Stimulated activated CD8-positive, alpha-beta memory T cell treated with anti-CD3 and anti-CD28 coated beads, Interleukin-7, amount 100 ng/mL, for 1 hour (primary cell): ENCODE results near the gene CORO2A.
A peak's percentile ranks its signal among the peaks of the same experiment; 100 is the strongest.
"Not testable (repeated sequence)": the region's sequence is repeated elsewhere in the genome, so short reads cannot be mapped to it uniquely, and the experiment has no call there.

Experiments used
- DNase-seq, 2 donors: peaks; one replicate each; pipeline ENCODE4 v3.0.0-alpha.2; 2020; ENCODE audit warnings: low read depth in 2 of 2

CORO2A gene

DNA sequence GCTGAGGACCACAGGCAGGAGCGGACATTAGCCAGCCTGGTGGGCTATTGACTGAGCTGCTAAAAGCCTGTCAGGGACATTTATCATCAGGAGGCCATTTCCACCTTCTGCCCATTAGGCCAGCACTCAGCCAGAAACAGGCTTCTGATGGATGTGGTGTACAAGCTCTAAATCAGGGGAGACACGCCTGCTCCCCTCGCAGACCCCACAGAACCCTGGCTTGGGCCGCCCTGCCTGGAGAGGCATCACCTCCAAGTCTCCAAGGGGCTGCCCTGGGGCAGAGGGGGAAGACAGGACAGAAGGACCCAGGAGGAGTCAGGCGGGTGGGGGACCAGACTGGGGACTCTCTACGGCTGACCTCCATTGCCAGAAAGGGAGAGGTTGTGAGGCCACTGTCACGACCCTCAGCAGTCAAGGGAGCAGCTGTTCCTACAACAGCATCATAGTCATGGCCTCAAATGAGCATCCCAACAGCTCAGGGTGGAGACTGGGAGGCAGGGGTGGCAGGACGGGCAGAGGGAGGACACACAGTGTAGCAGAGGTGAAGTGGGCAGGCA lies 49.4 kb downstream of the CORO2A start:
- no peak for DNase-seq

DNA sequence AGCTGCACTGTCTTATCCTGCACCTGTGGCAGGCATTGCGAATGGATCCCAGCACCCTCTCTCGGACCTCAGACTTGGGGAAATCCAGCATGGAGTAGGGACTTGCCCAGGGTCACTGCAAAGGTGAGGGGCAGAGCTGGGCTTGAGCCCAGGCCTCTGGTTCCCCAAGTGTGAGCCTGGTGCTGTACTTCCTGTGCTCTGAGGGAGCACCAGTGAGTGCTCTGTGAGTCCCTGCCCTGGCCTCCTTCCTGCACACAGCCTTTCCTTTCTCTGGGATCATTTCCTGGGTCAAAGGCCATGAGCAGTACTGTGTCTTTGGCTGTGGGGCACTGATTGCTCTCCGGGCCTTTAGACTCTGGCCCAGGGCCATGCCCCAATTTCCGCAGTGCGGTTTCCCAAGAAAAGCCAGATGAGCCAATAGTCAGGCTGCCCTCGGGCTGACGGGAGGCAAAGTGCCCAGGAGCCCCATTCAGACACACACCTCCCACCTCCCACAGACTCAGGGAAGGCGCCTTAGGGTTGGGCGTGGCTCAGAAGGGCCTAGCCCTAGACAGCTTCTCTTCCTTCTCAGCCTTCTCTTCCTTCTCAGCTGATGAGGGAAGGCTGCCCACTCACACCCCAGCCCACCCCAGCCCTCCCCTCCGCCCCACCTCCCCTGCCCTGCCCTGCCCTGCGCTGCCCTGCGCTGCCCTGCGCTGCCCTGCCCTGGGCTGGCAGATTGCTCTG lies 50.1 kb downstream of the CORO2A start:
- DNase-seq: no peak

DNA sequence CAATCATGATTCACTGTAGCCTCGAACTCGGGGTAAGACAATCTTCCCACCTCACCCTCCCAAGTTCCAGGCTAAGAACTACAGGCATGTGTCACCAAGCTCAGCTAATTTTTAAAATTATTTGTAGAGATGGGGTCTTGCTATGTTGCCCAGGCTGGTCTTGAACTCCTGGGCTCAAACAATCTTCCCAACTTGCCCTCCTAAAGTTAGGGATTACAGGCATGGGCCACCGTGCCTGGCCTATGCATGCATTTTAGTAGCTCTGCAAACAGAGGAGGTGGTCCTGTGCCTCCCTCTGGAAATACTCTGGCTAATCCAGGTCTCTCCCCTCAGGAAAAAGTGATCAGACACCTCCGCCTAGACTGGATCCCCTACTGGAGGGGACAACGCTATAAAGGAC lies 51.9 kb downstream of the CORO2A start:
- DNase-seq: no peak

DNA sequence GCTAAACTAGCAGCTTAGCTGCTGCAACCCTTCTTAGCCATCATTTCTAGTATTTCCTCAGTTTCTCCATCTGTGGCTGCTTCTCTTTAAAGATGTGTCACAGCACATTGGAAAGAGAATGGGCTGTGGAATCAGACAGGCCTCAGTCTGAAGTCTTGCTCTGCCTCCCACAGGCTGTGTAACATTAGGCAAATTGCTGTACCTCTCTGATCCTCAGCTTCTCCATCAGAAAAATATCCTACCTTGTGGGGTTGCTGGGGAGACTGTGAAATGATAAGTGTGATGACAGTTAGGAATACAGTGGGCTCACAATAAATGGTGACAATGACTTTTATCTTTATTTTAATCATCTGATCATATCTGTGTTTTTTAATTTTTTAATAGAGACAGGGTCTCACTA lies 55.9 kb downstream of the CORO2A start:
- DNase-seq: no peak

DNA sequence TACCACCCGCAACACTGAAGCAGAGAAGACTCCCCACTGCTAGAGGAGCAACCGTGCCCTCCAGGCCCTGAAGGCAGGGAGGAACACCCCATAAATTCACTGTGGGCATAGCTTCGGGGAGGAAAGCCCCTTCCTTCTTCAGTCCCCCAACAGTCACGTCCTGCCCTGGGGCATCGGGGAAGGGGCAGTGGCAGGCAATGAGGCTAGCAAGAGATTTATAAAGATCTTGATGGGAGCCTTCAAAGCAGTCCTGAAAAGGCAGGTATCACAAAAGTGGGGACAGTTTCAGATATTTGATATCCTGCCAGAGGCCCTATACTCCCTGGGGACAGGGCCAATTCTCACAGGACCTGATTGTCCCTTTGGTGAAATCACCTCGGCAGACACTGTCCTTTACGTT lies 56.5 kb downstream of the CORO2A start:
- DNase-seq: no peak

DNA sequence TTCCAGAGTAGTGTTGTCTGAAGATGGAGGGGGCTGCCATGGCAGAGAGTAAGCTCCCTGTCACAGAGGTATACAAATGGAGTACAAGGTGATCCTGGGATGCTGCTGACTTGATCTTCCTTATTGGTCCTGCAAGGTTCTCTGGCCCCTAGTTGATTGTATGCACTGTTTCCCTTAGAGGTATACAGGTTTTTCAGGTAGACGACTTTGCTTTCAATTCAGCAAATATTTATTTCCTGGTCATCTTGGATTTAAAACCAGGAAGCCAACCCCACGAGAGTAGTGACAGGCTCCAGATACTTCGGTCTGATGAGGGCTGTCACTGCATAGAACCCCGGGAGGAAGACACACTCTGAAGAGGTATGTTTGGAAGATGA lies 56.9 kb downstream of the CORO2A start:
- no peak for DNase-seq

DNA sequence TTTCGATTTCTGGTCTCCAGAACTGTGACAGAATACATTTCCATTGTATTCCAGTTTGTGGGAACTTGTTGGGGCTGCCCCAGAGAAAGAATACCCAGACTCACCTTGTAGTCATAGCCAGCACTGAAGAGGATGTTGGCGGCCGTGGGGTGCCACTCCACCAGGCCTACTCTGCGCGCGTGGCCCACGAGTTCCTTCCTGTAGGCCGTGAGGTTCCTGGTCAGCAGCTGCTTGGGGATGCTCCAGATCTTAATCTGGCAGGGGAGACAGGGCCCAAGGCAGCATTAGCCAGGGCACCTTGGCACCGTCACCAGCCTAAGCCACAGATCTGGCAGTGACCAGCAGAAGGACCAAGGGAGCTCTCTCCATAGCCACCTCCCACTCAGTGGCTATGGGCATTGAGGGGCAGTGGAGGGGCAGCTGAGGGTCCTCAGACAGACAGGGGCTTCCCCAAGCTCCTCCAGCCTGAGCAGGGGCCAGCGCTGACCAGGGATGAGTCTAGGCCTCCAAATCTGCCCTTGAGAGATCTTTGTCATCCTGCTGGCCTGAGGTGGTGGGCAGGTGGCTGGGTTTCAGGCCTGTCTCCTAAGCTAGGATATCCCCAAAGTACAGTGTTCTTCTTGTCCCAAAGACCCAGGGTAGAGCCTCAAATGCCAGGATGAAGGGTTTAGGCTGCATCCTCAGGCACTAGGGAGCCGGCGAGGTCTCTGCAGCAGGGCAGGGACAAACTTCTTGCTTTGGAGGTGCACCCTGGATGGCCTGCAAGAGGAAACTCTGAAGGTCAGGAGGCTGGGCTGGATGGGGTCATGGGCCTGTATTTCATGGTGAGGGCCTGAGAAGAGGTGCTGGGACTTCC lies 57.5 kb downstream of the CORO2A start:
- no peak for DNase-seq

DNA sequence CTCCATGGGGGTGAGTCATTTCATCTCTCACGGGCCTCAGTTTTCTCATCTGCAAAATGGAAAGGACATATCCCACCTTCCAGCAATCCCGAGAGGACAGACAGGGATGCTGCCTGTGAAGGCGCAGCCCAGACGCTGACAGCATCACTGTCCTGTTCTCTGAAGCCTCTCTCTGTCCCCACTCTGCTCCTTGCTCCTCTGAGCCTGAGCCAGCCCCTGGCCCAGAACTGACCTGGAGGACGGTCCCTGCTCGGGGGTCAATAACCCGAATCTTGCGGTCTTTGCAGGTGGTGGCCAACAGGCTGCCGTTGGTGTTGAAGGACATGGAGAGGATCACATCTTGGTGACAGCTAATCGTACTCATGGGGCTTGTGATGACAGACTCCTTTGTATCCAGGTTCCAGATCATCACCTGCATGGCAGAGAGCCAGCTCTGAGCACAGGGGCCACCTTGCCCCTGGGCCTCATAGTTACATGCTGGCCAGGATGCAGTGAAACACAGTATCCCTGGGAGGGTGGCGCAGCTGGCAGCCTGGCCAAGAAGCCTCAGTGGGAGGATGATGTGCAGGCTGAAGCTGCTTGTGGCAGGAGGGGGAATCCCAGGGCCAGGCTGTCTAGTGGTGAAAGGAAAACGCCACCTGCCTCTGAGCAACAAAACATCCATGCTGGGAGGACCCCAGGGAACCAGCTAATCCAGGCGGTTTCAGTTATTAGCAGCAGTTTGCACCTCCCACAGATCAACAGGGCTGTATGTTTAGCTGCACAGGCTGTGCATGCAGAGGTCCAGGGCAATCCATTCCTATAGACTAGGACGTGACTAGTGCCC lies 59.4 kb downstream of the CORO2A start:
- no peak for DNase-seq

DNA sequence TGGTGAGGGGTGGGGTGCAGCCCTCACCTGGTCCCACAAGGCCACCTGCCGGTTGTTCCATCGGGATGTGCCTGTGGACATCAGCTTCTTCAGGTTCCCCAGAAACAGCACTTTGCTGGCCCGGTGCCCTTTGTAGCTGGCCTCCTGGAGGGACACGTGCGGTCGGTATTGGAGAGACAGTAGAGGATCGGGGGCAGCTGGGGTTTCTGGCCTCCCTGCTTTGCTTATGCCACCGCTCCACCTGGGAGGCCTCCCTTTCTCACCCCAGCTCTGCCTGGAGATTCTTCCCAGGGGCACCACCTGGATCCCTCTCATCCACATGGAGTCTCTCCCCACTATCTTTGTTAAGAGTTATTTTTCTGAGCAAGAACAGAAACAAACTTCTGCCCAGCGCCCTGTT lies 60.3 kb downstream of the CORO2A start:
- no peak for DNase-seq

DNA sequence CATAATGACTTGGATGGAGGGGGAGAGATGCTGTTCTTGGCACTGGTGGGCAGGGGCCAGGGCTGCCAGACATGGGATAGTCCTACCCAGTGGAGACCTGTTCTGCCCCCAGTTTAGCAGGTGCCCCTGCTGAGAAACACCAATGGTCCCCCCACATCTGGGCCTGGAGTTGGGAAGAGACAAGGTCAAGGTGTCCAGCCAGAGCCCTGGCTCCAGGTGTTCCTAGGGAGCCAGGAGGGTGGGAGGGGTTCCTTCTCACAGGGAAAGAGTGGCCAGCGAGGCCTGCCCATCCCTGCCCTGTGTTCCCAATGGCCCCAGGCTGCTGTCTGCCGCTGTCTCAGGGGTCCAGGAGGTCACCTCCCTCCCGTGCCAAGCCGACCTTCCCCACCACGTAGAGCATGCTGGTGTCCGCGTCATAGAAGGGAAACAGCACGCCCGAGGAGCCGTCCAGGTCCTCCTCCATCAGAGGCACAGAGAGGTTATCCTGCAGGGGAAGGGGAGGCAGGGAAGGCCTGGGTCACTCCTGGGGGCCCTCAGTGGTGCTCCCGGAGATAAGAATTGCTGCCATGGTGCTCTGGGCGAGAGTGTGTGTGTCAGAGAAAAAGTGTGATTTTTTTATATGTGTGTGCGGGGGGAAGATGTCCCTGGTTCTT lies 61.7 kb downstream of the CORO2A start:
- DNase-seq: no peak

DNA sequence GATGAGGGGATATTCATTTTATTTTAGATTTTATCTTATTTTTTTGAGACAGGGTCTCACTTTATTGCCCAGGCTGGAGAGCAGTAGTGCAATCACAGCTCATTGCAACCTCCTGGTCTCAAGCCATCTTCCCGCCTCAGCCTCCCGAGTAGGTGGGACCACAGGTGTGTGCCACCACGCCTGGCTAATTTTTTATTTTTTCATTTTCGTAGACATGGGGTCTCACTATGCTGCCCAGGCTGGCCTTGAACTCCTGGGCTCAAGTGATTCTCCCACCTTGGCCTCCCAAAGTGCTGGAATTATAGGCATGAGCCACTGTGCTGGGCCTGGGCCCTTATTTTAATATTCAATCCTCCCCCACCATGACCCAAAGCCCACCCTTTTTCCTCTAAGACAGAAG lies 62.4 kb downstream of the CORO2A start:
- DNase-seq: not testable (repeated sequence)

DNA sequence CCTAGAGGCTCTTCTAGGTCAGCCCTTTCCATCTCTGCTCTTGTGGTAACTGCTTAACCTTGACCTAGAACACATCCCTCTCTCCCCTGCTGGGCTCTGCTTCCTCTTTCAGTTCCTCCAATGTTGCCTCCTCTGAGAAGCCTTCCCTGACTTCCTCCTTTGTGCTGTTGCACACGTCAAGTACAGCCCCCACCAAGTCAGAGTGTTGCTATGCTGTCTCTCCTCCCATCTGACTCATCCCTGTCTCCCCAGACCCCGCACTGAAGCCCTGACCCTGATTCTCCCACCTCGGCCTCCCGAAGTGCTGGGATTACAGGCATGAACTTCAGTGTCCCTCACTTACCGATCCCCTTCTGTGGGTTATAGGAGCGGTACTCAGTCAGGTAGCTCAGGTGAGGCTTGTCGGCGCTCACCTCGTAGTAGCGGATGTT lies 63.0 kb downstream of the CORO2A start:
- DNase-seq: no peak

DNA sequence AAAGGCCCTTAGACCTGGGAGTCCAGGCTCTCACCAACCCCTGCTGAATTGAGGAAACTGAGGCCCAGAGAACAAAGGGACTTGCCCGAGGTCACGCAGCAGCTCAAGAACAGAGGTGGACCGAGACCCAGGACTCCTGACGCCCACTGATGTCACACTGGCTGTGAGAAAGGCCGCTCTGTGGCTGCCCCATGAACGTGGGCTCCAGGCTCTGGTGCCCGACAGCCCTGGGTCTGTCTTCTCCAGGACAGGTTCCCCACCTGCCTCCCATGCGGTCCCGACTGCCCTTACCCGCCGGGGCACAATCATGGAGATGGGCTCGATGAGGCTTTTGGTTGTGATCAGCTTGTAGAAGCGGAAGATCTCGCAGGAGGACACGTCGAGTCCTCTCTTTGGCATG lies 64.1 kb downstream of the CORO2A start:
- DNase-seq: no peak

DNA sequence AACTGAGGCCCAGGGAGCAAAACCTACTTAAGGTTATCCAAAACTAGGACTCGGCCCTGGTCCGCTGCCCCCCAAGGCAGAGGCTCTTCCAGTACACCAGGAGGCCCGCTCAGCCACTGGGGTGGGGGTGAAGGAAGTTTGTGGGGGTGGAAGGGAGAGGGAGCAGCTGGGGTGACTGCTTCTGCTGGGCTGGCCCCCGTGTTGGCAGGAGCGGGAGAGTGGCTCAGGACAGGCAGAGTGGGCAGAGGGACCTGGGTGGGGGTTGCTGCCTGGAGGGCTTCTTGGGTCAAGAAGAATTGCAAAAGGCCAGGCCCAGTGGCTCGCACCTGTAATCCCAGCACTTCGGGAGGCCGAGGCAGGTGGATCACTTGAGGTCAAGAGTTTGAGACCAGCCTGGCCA lies 65.2 kb downstream of the CORO2A start:
- no peak for DNase-seq

DNA sequence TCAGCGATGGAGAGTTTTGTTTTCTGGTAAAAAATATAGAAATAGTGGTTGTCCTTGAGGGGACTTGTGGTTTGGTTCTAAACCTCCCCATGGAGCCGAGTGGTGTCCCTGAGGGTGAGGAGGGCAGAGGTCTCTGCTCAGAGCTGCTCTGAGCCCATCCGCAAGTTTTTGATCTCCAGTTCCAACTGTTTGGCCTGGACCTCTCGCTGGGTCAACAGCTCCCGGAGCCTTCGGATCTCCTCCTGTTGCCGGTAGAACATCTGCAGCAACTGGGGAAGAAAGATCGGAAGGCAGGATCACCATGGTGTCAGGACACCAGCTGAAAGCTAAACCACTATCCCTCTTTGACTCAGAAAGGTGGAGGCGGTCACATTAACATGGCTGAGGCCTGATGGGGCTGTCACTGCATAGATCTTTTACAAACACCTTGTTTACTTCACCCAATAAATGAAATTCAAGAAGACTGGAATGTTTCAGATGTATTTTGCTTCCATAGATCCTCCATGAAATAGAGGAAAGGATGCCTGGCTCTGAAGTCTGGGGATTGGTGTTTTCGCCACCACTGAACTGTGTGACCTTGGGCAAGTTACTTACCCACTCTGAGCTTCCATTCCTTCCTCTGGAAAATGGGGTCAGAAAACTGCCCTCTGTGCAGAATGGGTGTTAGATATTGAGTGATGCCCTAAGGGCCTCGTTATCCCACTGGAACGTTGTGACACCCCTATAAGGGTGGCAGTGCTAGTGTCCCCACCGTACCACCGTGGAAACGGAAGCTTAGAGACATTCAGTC lies 67.6 kb downstream of the CORO2A start:
- DNase-seq: no peak

DNA sequence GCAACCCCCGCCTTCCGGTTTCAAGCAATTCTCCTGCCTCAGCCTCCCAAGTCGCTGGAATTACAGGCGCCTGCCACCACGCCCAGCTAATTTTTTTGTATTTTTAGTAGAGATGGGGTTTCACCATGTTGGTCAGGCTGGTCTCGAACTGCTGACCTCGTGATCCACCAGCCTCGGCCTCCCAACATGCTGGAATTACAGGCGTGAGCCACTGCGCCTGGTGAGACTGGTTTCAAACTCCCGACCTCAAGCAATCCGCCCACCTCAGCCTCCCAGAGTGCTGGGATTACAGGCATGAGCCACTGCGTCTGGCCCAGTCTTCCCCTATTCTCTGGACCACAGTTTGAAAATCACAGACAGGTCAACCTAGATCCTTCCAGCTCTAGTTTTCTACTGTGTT lies 68.3 kb downstream of the CORO2A start:
- not testable (repeated sequence) for DNase-seq

DNA sequence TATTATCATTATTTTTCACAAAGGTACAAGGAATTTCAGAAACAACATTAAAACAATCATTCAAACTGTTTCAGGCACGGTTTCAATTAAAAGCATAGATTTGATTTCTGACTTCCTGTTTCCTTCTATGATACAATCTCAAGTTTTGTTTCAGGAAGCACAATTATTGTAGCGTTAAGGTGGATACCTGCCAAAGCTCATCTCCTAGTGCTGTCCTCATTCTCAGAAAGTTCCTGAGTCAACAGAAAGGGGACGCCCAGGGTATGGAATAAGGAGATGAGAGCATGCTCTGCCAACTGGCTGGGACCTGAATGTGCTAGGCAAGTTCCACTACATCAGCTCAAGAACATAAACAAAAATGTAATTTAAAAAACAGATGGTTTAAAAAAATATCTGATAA lies 71.4 kb downstream of the CORO2A start:
- DNase-seq: no peak

DNA sequence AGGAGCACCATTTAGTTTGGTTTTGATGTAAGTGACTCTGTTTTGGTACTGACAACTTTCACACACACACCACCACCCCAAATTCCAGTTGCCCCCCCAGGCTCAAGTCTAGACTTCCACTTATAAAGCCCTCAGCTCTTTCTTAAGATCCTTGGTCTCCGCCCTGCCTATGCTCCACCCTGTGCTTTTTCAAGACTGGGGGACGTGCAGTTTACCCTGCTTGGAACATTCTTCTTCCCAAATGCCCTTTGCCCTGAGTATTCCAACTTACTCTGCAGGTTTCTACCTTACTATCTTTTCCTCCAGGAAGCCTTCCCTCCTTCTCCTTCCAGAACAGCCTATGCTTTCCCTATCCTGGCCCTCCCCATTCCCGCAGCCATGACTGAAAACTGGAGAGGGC lies 72.0 kb downstream of the CORO2A start:
- DNase-seq: no peak

DNA sequence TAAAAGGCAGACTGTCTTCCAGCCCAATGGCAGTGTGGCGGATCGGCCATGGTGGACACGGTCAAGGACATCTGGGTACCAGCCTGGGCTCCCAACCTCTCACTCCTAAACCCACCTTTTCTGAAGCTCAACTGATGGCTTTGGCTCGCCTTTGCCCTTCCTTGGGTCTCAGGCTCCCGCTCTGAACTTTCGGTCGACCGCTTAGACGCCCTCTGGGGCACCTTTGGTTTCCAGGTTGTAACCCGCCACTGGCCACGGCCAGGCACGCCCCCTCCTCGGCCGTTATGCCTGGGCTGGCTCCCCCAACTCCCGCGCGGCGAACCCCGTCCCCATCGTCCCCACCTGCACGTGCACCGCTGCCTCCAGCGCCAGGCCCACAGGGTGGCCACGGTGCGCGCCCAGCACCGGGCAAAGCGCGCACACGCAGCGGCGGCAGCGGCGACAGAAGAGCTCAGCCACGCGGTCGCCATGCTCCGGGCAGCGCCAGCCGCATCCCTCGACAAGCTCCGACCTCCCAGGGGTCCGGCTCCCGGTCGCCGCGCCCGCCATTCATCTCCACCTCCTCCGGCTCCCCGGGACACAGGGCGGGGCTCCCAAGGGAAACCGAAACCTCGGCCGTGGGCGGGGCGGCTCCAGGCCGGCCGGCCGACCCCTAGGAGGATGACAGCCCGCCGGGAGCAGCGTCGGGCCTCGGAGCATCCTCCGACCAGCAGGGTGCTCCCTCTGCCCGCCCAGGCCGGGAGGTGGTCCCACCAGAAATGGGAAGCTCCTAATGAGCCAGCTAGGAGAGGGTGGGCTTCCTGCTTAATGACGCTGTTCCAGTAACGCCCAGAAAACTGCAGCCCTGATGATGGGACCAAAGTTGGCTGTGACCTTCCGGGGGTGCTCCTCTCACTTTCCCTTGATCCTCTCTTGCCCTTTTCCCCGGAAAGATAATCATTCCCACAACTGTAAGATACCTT lies 73.5 kb downstream of the CORO2A start, which contains the start of gene TRIM14:
Gene TRIM14, minus strand, starts transcription at position 583 of the 962 bp plus-strand sequence. Its CDS starts 34 bp downstream, at position 549.
- DNase-seq: peak in 1 of 2 donors; percentile 20
